Measurements from ENCODE around the gene ASB4.

Gene ASB4

GRCh38 chr7:95553939-95554338 is 68.2 kb downstream of the ASB4 start:
- DNase-seq (ENCODE audit: low spot score): no peak

- DNase-seq (ENCODE audit: low spot score): no peak
Observed at GRCh38 chr7:95556777-95557176, 71.0 kb downstream of the ASB4 start.

DNA sequence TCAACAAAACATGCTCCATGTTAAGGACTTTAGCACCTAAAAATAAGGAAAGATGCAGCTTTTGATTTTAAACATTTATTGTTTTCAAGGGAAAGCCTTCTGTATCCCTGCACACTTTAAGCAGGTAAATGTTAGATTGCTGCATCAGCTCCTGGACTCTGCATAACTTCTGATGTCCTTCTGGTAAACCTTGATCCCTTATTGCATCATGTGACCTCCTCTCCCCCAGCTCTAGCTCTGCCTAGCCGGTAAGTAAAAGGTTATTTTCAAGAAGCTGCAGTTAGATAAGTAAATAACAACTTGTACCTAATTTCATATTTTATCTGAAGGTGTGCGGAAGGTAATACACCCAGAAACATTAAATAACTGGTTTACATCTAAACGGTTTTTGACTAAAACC is 73.1 kb downstream of the ASB4 start:
- no peak for DNase-seq (ENCODE audit: low spot score)

GRCh38 chr7:95560674-95561073 is 74.9 kb downstream of the ASB4 start:
- DNase-seq (ENCODE audit: low spot score): no peak

DNA sequence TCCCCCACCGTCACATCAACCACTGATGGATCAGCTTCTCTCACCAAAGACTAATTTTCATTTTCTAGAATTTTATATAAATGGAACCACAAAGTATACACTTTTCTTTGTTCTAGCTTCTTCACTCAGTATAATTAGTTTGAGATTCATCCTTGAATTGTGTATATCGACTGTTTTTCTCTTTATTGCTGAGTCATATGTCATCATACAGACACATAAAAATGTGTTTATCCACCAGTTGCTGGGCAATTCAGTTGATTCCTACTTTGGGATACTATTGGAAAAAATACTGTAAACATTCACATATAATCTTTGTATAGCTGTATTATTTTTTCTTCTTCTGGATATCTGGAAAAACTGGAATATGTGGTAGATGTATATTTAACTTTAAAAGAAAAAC is 84.0 kb downstream of the ASB4 start:
- DNase-seq (ENCODE audit: low spot score): no peak

GRCh38 chr7:95577137-95577536 is 91.4 kb downstream of the ASB4 start:
- no peak for DNase-seq (ENCODE audit: low spot score)

DNA sequence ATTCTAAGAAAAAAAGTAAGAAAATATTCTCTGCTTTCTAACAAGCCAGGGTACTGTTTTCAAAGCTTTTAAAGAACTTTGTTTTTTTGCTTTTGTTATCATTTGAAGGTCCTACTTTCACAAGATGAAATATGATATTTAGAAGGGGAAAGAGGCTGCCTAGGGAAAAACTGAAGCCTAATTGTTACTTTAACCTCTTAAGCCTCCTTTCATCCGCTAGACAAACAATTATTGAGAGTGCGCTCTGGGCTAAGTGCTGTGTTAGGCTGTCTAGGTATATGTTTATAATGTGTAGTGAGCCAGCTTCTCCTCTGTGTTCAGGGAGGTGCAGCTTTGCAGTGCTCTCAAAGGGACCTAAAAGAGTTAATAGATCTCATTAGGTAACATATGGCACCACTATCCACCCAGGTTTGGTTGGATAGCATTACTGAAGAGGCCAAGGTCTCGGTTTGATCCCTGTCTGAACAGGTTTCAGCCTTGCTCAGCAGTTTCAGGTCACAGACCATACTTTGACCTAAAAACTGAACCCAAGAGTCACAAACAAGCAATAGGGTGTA is 92.6 kb downstream of the ASB4 start:
- DNase-seq (ENCODE audit: low spot score): no peak

GRCh38 chr7:95579318-95579717 is 93.6 kb downstream of the ASB4 start:
- no peak for DNase-seq (ENCODE audit: low spot score)

- no peak for DNase-seq (ENCODE audit: low spot score)
Observed at GRCh38 chr7:95581467-95581866, 95.7 kb downstream of the ASB4 start.

- DNase-seq (ENCODE audit: low spot score): no peak
Observed at GRCh38 chr7:95582578-95583293, 97.0 kb downstream of the ASB4 start.

GRCh38 chr7:95583834-95584621 is 98.3 kb downstream of the ASB4 start:
- DNase-seq (ENCODE audit: low spot score): no peak

GRCh38 chr7:95584769-95585425 is 99.2 kb downstream of the ASB4 start:
- no peak for DNase-seq (ENCODE audit: low spot score)

GRCh38 chr7:95585426-95585789 is 99.7 kb downstream of the ASB4 start:
- no peak for DNase-seq (ENCODE audit: low spot score)

- DNase-seq (ENCODE audit: low spot score): no peak
Observed at GRCh38 chr7:95586951-95587301, 101.2 kb downstream of the ASB4 start.

DNA sequence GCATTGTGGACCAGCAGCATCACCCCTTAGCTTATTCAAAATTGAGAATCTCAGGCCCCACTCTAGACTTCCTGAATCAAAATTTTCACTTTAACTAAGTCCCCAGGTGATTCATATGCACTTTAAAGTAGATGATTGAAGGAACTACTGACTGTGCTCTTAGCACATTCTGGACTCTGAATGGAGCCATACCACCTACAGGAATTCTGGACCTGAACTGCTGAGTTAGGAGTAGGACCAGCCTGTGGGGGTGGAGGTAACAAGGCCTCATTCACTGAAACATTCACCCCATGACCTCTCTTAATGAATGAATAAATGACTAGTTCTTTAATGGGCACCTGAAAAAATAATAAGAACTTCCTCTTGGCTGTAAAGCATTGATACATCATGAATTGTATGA is 103.3 kb downstream of the ASB4 start:
- DNase-seq (ENCODE audit: low spot score): no peak

DNA sequence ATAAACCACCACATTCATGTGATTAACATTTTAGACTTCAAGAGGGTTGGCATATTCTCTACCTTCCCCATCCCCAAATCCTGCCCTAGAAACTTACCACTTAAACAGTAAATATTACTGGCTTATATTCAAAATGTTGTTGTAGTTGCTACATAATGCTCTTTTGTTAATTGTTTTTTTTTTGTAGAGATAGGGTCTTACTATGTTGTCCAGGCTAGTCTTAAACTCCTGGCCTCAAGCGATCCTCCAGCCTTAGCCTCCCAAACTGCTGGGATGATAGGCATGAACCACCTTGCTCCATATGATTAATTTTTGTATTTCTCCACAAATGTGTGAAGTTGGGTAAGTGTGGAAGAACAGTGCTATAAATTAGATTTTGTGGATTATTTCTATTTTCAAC is 104.0 kb downstream of the ASB4 start:
- DNase-seq (ENCODE audit: low spot score): no peak

Measured in GM03348 (cell line).